Amniotic epithelial cell (primary cell): ENCODE results near the gene VANGL2.
"Not testable (repeated sequence)": the region's sequence is repeated elsewhere in the genome, so short reads cannot be mapped to it uniquely, and the experiment has no call there.

Source experiments
- DNase-seq: peaks from one replicate; pipeline ENCODE4 v3.0.0-alpha.2; 2010; ENCODE audit warnings: low read depth

VANGL2 gene

DNA sequence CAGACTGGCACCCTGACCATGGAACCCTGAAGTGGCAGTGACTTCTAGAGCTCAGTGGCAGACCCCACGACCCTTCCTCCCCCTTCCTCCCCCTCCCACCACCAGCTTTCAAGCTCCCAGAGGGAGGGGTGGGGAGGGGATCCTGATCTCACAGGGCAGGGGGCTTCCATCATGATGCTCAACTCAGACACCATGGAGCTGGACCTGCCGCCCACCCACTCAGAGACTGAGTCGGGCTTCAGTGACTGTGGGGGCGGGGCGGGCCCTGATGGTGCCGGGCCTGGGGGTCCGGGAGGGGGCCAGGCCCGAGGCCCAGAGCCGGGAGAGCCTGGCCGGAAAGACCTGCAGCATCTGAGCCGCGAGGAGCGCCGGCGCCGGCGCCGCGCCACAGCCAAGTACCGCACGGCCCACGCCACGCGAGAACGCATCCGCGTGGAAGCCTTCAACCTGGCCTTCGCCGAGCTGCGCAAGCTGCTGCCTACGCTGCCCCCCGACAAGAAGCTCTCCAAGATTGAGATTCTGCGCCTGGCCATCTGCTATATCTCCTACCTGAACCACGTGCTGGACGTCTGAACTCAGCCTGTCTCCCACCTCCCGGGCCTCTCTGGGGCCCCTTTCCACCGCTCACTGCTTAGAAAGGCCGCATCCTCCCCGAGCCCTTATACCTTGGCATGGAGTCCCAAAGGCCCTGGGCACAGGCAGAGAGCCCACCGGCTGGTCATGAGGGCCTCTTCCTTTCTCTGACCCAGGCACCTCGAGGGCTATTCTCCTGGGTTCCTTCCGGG, 29.6 kb upstream of the VANGL2 start:
- no peak for DNase-seq

GRCh38 chr1:160371346-160371631, 29.1 kb upstream of the VANGL2 start:
- no peak for DNase-seq

- no peak for DNase-seq
Measured at GRCh38 chr1:160371756-160372155, 28.6 kb upstream of the VANGL2 start.

- DNase-seq: peak; percentile 41
Measured at GRCh38 chr1:160373696-160374095, 26.7 kb upstream of the VANGL2 start.

DNA sequence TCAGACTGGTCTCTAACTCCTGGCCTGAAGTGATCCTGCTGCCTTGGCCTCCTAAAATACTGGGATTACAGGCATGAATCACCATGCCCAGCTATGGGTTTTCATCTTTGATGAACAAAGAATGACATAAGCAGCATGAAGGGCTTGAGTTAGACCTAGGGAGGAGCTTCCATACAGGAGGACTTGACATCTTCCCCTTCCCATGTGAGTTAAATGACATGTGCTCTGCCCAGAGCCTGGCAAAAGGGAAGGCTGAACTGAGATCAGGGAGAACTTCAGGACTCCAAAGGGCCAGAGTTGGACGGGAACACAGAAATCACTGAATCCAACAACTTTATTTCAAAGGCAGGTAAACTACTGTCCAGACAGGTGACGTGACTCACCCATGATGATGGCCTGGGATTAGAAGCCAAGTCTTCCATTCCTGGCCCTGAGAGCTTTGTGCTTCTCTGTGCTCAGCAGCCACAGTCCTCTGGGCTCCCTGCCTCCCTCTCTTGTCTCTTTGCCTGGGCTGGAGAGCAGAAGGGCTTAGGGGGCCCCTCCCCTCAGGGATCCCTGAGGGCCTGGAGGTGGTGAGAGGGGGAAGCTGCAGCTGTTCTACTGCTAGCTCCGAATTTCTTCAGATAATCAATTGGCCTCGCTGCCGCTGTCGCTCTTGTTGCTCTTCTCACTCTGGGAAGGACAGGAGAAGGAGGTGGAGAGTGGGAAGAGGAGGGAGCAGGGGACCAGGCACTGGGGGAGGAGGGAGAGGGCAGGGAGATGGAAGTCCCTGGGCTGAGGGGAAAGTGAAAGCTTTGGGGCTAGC, 25.9 kb upstream of the VANGL2 start:
- DNase-seq: no peak

GRCh38 chr1:160375788-160376524, 24.4 kb upstream of the VANGL2 start:
- peak; percentile 20 for DNase-seq

DNA sequence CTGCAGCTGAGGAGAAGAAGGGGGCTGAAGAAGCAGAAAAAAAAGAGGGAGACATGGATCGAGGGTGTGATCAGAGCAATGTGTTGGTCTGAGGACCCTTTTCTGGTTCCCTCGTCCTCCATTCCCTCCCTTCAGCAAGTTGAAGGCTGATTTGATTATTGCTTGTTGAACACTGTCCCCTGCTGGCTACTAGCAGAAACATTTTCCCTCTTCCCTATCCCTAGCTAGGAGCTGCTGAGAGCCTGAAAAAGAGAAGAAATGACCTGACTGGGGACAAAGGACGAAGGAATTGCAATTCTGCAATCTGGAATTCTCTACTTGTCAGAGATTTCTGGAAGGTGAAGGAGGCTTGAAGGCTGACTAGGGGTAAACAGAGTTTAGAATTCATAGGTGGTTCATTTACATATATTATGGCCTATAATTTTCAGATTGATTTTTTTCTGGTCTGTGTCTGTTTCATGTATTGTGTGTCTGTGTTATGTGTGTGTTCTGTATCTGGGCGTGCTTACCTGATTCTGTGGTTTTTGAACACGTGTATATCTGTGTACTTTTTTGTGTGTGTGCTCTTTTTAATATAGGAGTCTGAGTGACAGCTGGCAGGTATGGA, 23.7 kb upstream of the VANGL2 start:
- peak; percentile 65 for DNase-seq

DNA sequence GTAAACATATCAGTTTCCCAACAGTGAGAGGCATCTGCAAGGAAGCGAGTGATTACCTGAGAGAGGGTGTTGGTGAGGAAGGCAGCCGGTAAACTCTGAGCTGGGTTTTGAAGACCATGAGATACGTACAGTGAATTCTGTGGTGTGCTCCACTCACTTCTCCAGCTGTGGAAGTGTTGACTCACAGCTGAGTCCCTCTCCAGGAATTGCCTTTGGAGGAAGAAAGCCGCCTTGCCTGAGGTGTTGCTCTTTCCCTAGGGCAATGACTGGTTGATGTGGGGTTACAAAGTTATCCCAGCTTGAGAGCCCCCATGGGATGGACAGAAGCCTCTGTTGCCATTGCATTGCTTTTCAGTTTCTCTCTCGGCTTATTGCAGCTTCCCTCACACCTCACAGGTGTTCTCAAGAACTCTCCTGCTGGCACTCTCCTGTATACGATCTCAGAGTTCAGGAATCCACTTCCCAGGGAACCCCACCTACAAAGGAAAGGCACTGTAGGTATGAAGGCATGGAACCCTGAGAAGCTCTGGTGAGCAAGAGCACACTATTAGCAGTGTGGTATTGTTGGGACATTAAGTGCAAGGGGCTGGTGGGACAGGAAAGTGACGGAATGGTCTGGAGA, 22.7 kb upstream of the VANGL2 start:
- DNase-seq: no peak

DNA sequence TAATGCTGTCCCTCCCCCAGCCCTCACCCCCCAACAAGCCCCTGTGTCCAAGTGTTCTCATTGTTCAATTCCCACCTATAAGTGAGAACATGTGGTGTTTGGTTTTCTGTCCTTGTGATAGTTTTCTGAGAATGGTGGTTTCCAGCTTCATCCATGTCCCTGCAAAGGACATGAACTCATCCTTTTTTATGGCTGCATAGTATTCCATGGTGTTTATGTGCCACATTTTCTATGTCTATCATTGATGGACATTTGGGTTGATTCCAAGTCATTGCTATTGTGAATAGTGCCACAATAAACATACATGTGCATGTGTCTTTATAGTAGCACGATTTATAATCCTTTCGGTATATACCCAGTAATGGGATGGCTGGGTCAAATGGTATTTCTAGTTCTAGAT, 15.6 kb upstream of the VANGL2 start:
- not testable (repeated sequence) for DNase-seq

DNA sequence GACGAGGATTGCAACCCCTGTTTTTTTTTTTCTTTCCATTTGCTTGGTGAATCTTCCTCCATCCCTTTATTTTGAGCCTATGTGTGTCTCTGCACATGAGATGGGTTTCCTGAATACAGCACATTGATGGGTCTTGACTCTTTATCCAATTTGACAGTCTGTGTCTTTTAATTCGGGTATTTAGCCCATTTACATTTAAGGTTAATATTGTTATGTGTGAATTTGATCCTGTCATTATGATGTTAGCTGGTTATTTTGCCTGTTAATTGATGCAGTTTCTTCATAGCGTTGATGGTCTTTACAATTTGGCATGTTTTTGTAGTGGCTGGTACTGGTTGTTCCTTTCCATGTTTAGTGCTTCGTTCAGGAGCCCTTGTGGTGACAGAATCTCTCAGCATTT, 12.0 kb upstream of the VANGL2 start:
- not testable (repeated sequence) for DNase-seq

DNA sequence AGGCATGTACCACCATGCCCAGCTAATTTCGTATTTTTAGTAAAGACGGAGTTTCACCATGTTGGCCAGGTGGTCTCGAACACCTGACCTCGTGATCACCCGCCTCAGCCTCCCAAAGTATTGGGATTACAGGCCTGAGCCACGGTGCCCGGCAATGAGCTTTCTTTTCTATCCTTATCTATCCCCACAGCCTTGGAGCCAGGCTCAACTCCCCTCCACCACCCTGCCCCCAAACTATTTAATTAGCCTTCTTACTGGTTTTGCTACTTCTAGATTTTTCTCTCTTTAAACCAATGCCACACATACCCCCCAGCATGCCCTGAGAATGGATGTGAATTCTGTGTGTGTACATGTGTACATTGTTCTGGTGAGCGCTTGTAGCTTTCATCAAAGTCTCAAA, 5.7 kb upstream of the VANGL2 start:
- DNase-seq: no peak

GRCh38 chr1:160397651-160398050, 2.7 kb upstream of the VANGL2 start:
- no peak for DNase-seq

- DNase-seq: no peak
Measured at GRCh38 chr1:160398823-160399222, 1.5 kb upstream of the VANGL2 start.

DNA sequence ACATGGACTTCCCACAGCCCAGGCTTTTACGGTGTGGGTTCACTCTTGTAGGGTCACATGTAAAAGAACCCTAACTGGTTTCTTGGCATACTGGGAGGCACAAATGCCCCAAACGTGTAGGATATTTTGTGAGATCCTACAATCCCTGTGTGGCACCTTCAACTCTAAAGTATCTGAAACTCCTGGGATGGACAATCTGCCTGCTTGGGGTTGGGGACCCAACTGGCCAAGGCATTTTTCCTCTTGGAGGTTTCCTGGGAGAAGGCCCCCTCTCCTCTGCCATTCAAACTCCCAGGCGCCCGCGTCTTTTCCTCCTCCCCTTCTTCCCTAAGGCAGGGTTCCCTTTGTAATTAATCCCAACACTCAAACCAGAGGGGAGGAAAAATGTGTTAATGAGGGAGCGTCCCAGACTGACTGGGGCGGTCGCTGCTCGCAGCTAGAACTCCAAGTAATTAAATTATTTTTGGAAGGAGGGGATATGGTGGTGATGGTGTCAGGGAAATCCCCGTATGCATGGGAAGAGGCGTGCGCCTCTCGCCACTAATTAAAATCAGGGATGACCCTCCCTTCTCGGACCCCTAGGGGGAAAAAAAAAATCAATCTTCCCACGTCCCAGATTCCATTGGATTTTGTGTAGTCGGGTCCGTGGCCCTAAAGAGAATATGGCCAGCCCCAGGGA, 681 bp upstream of the VANGL2 start:
- no peak for DNase-seq

- DNase-seq: no peak
Measured at GRCh38 chr1:160400646-160401486, 502 bp downstream of the VANGL2 start.

- no peak for DNase-seq
Measured at GRCh38 chr1:160401487-160401805, 1.1 kb downstream of the VANGL2 start.

DNA sequence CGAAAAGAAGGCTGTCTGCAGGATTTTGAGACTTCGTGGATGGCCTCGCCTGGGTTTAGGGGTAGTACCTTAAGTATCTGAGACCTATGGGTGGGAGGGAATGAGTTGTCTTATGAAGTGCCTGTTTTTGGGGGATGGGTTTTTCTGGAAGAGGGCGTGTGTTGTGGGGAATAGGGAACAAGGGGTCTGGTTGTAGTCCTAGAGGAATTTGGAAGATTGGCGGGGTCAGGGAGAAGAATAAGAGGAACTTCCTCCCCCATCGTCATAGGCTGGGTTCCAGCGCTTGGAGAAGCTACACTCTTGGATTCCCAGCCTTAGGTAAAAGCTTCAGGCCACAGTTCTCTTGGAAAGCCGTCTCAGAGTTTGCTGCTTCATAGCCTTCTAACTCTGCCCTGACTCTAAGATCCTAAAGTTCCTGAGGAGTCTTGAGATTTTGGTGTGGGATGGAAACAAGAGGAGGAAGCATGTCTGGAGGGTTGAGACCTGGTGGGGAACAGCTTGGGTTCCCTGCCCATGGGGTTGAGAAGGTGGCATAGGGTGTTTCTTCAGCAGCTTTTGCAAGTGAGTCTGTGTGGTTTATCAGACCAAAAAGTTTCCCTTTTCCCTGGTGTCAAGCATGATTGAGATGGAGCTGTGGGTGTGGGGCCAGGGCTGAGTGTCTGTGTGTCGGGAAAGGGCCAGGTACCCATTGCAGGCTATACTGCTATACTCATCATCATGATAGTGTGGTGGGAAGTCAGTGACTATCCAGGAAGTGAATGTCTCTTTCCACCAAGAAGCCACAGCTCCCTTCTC, 1.8 kb downstream of the VANGL2 start:
- DNase-seq: no peak

DNA sequence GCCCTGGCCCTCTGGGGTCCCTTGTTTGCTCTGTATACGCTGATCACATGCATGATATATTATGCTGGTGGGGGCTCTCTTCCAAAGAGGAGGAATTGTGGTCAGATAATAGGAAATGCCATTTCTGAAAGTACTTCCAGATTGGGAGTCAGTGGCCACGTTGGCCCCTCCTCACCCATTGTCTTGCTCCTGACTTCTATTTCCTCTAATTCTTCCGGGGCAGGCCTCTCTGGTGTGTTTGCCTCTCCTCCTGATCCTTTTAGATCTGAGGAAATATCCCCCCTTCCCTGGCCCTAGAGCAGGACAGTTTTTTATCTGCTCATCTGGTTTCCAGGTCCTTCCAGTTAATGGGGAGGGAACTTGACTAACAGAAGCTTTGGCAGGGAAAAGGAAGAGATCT, 2.9 kb downstream of the VANGL2 start:
- DNase-seq: no peak

- DNase-seq: no peak
Measured at GRCh38 chr1:160404094-160404493, 3.7 kb downstream of the VANGL2 start.

- DNase-seq: no peak
Measured at GRCh38 chr1:160405331-160405877, 5.0 kb downstream of the VANGL2 start.
